GM18909 (cell line): ENCODE data around the gene CHST8.
"Not testable (repeated sequence)": the region's sequence is repeated elsewhere in the genome, so short reads cannot be mapped to it uniquely, and the experiment has no call there.

ENCODE experiments used
- ATAC-seq: cut with Tn5 transposase; IDR thresholded peaks from one replicate; pipeline ENCODE4 v1.9.1; 2021; ENCODE audit warnings: mild to moderate bottlenecking; ENCODE audit not compliant: unreplicated experiment, poor library complexity

CHST8 gene

DNA sequence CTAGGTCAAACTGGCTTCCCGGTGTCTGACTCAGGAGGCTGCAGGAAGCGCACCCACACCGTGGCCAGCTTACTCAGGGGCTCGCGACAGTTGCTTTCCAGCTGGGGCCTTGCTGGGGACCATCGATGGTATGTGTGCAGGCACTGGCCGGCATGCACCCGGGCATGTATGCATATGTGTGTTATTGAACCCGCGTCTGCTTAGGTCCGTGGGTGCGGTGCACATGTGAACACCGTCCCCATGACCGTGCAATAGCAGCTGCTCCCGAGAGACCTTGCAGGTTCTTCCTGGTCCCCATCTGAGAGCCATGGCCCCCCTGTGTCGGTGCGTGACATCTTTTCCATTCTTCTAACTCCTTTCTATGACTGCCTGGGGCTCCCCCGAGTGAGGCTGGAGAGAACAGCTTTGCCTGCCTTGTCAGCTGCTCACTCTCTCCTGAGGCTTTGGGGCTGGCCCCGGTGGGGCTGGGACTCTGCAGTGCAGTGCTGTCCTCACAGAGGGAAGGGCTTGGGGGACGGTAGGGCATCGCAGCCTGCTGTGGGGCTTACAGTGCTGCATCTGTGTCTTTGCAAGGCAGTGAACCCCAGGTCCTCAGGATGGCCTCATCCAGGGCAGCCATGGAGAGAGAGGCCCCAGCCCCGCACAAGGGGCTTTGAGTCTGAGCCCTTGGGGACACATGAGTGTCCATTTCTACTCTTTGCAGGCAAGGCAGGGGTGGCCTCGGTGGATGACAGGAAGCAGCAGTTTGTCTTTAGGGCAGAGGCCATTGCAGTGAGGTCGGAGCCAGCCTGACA lies 65.1 kb downstream of the CHST8 start:
- ATAC-seq: no peak

DNA sequence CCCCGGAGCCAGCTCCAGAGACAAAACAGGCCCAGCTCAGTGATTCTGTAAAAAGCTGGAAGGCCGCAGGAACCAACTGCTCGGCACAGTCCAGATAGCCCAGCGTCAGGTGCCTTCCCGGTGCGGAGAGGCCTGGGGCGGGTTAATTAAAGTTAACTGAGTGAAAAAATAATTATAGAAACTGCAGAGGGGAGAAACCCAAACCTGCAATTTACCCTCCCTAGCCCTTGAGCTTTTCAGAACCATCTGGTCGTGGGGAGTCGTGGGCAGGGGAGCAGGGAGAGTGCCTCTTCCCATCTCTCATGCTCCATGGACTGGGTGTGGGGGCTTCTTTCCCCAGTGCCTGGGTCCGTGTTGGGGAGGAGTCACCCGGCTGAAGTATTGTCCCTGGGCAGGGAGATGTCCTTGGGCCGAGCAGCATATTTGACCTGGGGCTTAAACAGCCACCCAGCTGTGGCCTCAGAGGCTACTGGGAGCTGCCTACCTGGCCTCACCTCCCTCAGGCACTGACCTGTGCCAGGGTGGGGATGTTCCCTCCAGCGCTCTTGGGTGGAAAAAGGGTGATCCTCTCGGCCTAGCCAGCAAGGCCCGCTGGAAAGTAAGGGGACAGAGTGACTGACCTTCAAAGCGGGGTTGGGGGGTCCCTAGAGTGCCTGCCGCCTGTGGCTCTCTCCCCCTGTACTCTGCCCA lies 65.9 kb downstream of the CHST8 start:
- ATAC-seq: no peak

- no peak for ATAC-seq
Measured at GRCh38 chr19:33688171-33688992, 66.6 kb downstream of the CHST8 start.

GRCh38 chr19:33689138-33689746 lies 67.5 kb downstream of the CHST8 start:
- no peak for ATAC-seq

DNA sequence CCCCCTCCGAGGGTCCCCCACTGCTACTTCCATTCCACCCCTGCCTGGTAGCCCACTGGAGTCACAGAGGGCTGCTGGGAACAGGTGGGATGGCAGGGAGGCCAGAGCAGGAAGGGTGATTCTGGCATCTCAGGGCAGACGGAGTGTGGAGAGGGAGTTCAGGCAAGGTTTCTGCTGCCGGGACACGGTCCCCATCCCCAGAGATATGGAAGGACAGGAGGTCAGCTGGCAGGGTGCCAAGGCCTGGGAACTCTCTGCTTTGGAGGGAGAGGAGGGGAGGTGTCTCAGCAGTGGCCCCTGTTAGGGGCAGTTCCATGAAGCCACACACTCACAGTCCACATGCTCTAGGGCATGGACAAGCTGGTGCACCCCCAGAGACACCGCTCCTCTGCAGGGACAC lies 68.1 kb downstream of the CHST8 start:
- no peak for ATAC-seq

DNA sequence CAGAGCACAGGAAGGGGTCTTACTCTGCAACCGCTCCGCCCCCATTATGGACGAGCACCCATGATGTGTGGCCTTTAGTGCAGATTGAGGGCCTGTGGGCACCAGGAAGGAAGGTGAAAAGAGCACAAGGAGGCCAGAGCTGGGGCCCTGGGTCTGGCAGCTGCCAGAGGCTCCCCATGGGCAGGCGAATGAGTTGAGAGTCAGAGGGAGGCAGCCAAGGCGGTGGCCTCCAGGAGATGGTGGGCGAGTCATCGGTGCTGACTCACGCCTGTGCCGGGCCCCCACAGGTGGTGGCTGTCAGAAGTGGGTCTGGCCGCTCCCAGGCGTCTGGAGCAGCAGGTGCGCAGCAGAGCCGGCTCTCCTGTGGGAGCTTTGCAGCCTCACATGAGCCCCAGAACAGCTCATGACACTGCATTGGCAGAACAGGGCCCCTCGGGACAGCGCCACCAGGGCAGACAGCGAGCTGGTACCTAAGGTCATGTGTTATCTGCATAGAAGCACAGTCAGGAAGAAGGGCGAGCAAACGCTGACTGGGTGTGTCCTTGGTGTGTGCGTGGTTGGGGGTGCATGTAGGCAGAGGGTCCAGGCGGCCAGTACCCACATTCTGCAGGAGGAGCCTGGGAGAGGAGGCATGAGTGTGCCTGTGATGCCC lies 68.8 kb downstream of the CHST8 start:
- ATAC-seq: no peak

GRCh38 chr19:33691030-33691427 lies 69.3 kb downstream of the CHST8 start:
- no peak for ATAC-seq

DNA sequence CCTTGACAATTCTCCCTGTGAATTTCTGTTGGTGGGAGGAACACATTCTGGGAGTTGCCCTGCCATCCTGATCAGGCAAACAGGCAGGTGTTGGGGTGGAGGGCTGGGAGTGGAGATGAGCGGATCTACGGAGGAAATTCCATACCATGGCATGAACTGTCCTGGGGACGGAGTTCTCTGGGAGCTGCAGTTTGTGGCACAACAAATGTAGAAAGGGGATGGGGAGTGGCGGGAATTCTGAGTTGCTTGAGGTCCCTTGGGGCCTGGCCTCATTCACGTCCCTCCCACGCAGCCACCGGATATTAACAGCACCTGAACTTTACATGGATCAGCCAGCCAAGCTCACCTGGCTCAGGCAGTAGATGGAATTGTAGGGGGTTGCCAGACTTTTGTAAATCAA lies 70.0 kb downstream of the CHST8 start:
- no peak for ATAC-seq

GRCh38 chr19:33693678-33694077 lies 71.9 kb downstream of the CHST8 start:
- no peak for ATAC-seq

DNA sequence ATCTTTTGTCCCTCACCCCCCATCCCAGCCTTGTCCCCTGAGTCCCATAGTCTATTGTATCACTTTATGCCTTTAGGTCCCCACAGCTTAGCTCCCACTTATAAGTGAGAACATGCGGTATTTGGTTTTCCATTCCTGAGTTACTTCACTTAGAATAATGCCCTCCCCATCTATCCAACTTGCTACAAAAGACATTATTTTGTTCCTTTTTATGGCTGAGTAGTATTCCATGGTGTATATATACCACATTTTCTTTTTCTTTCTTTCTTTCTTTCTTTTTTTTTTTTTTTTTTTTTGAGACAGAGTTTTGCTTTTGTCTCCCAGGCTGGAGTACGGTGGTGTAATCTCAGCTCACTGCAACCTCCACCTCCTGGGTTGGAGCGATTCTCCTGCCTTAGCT lies 73.8 kb downstream of the CHST8 start:
- ATAC-seq: not testable (repeated sequence)

DNA sequence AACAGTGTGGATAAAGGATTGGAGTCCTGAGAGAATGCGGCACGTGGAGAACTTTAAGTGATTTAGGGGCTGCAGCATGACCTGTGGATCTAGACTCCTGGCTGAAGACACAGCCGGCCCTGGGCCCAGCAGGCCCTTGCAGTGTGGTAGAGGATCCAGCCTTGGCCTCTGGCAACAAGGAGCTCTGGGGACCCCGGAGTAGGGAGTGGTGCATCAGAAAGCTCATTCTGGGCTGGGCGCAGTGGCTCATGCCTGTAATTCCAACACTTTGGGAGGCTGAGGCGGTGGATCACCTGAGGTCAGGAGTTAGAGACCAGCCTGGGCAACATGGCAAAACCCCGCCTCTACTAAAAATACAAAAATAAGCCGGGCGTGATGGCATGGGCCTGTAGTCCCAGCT lies 76.0 kb downstream of the CHST8 start:
- ATAC-seq: no peak

GRCh38 chr19:33698576-33699435 lies 77.1 kb downstream of the CHST8 start:
- no peak for ATAC-seq

- ATAC-seq: no peak
Measured at GRCh38 chr19:33699754-33700407, 78.1 kb downstream of the CHST8 start.

DNA sequence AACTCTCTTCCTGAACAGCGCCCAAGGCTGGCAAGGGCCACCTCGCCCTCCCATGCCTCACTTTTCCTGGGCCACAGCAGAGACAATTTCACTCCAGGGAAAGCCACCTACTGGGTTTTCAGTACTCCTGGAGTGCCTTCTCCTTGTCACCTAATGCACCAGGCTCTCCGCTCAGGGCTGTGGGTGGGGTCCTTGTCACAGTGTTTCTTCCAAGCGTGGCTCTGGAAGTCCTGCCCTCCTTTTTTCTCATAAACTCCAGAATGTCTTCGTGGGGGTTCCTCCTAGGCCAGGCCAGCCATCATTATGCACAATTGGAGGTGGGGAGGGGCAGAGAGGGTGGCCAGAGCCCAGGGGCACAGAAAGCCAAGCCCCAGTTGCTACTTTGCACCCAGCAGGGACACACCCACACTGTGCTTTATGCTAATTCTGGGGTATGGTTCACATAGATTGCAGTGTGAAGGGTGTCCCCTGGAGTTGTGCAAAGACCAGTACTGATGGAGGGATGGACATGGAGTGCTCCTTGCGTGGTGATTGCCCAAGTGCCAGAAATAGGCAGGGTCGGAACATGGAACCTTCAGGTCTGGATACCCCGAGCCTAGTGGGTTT lies 78.8 kb downstream of the CHST8 start:
- ATAC-seq: no peak

- no peak for ATAC-seq
Measured at GRCh38 chr19:33701565-33701964, 79.8 kb downstream of the CHST8 start.

- ATAC-seq: no peak
Measured at GRCh38 chr19:33702606-33703437, 81.1 kb downstream of the CHST8 start.

DNA sequence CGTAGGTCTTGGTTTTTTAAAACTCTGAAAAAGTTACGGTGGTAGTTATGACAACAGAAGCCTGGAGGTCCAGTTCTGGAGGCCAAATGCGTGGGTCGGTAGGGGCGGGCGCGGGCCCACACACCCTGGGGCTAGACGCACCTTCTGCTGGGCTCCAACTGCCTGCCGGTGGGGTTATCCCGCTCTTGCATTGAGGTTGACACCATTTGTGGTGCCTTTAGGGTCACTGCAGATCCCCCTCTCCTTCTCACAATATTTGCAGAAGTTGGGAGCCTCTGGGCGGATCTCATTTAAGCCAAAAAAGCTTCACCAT lies 81.6 kb downstream of the CHST8 start:
- no peak for ATAC-seq

DNA sequence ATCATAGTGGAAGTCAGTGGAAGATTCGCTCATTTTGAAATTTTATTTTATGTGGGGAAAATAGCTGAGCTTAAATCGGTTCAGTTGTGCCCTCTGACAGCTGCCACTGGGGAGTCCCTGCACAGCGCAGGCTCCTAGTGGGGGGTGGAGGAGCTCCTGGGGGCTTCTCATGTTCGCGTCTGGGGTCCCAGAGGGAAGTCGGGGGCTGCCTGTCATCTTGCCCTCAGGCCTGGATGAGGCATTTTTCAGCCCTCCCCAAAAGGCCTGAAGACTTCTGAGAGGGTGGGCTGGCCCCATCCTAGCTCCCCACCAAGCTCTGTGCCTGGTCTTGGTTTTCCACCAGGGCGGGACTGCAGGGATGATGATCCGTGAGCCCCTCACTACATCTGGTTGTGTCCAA lies 82.1 kb downstream of the CHST8 start:
- no peak for ATAC-seq
